HEK293 (cell line): Measurements from ENCODE around the gene TFAM.

Experiments
- HOXD13 ChIP-seq: sonication (generic); formaldehyde crosslinking; IDR thresholded peaks from 2 replicates; pipeline ENCODE4 v1.8.0; 2022; ENCODE audit warnings: missing genetic modification reagents, borderline replicate concordance
- KLF7 ChIP-seq: fragments of 450-650 bp; formaldehyde crosslinking; IDR thresholded peaks from 2 replicates; pipeline ENCODE4 v1.5.1; 2016; ENCODE audit warnings: missing biosample characterization, missing genetic modification characterization, borderline replicate concordance
- OSR2 ChIP-seq: fragments of 450-650 bp; formaldehyde crosslinking; IDR thresholded peaks from 2 replicates; pipeline ENCODE4 v1.5.1; 2016; ENCODE audit warnings: missing biosample characterization, missing genetic modification characterization
- RBAK ChIP-seq: fragments of 450-650 bp; formaldehyde crosslinking; IDR thresholded peaks from 2 replicates; pipeline ENCODE4 v1.5.1; 2016; ENCODE audit warnings: missing biosample characterization, missing genetic modification characterization
- SCRT1 ChIP-seq: fragments of 450-650 bp; formaldehyde crosslinking; IDR thresholded peaks from 2 replicates; pipeline ENCODE4 v1.5.1; 2016; ENCODE audit warnings: missing biosample characterization, missing genetic modification characterization, borderline replicate concordance
- SCRT2 ChIP-seq: fragments of 450-650 bp; formaldehyde crosslinking; IDR thresholded peaks from 2 replicates; pipeline ENCODE4 v1.5.1; 2016; ENCODE audit warnings: missing biosample characterization, missing genetic modification characterization
- SP2 ChIP-seq: fragments of 450-650 bp; formaldehyde crosslinking; IDR thresholded peaks from 2 replicates; pipeline ENCODE4 v1.5.1; 2016; ENCODE audit warnings: missing biosample characterization, missing genetic modification characterization
- ZBTB17 ChIP-seq: fragments of 450-650 bp; formaldehyde crosslinking; IDR thresholded peaks from 2 replicates; pipeline ENCODE4 v1.5.1; 2016; ENCODE audit warnings: missing biosample characterization, missing genetic modification characterization
- ZBTB20 ChIP-seq: fragments of 450-650 bp; formaldehyde crosslinking; IDR thresholded peaks from 2 replicates; pipeline ENCODE4 v1.5.1; 2016; ENCODE audit warnings: missing biosample characterization, missing genetic modification characterization
- ZFHX2 ChIP-seq: fragments of 450-650 bp; formaldehyde crosslinking; conservative IDR thresholded peaks from 2 replicates; pipeline ENCODE4 v1.5.1; 2016; ENCODE audit warnings: missing biosample characterization, missing genetic modification characterization
- ZFP69B ChIP-seq: fragments of 450-650 bp; formaldehyde crosslinking; IDR thresholded peaks from 2 replicates; pipeline ENCODE4 v1.5.1; 2016; ENCODE audit warnings: missing biosample characterization, missing genetic modification characterization
- ZNF10 ChIP-seq: fragments of 450-650 bp; formaldehyde crosslinking; IDR thresholded peaks from 2 replicates; pipeline ENCODE4 v1.5.1; 2017; ENCODE audit warnings: missing biosample characterization, missing genetic modification characterization
- ZNF112 ChIP-seq: fragments of 450-650 bp; formaldehyde crosslinking; IDR thresholded peaks from 2 replicates; pipeline ENCODE4 v1.5.0; 2017; ENCODE audit warnings: missing biosample characterization, missing genetic modification characterization
- ZNF146 ChIP-seq: fragments of 450-650 bp; formaldehyde crosslinking; IDR thresholded peaks from 2 replicates; pipeline ENCODE4 v1.5.1; 2016; ENCODE audit warnings: missing biosample characterization, missing genetic modification characterization
- ZNF157 ChIP-seq: fragments of 450-650 bp; formaldehyde crosslinking; IDR thresholded peaks from 2 replicates; pipeline ENCODE4 v1.5.1; 2016; ENCODE audit warnings: missing biosample characterization, missing genetic modification characterization
- ZNF184 ChIP-seq: fragments of 450-650 bp; IDR thresholded peaks from 2 replicates; pipeline ENCODE4 v1.5.1; 2018; ENCODE audit warnings: missing biosample characterization, mild to moderate bottlenecking, missing genetic modification characterization
- ZNF202 ChIP-seq: fragments of 450-650 bp; formaldehyde crosslinking; IDR thresholded peaks from 2 replicates; pipeline ENCODE4 v1.5.1; 2016; ENCODE audit warnings: missing biosample characterization, missing genetic modification characterization, borderline replicate concordance
- ZNF23 ChIP-seq: fragments of 450-650 bp; formaldehyde crosslinking; IDR thresholded peaks from 2 replicates; pipeline ENCODE4 v1.5.1; 2016; ENCODE audit warnings: missing biosample characterization, missing genetic modification characterization, borderline replicate concordance
- ZNF335 ChIP-seq: fragments of 450-650 bp; formaldehyde crosslinking; conservative IDR thresholded peaks from 2 replicates; pipeline ENCODE4 v1.5.1; 2016; ENCODE audit warnings: missing biosample characterization, missing genetic modification characterization
- ZNF404 ChIP-seq: fragments of 450-650 bp; formaldehyde crosslinking; IDR thresholded peaks from 2 replicates; pipeline ENCODE4 v1.5.1; 2017; ENCODE audit warnings: missing biosample characterization, missing genetic modification characterization
- ZNF501 ChIP-seq: fragments of 450-650 bp; formaldehyde crosslinking; IDR thresholded peaks from 2 replicates; pipeline ENCODE4 v1.5.1; 2016; ENCODE audit warnings: missing biosample characterization, missing genetic modification characterization
- ZNF544 ChIP-seq: fragments of 450-650 bp; formaldehyde crosslinking; IDR thresholded peaks from 2 replicates; pipeline ENCODE4 v1.5.0; 2017; ENCODE audit warnings: missing biosample characterization, missing genetic modification characterization
- ZNF629 ChIP-seq: fragments of 450-650 bp; formaldehyde crosslinking; IDR thresholded peaks from 2 replicates; pipeline ENCODE4 v1.5.1; 2017; ENCODE audit warnings: missing biosample characterization, missing genetic modification characterization
- ZNF654 ChIP-seq: fragments of 450-650 bp; formaldehyde crosslinking; IDR thresholded peaks from 2 replicates; pipeline ENCODE4 v1.5.1; 2016; ENCODE audit warnings: low read depth, missing biosample characterization, missing genetic modification characterization
- ZNF843 ChIP-seq: fragments of 450-650 bp; formaldehyde crosslinking; IDR thresholded peaks from 2 replicates; pipeline ENCODE4 v1.5.1; 2016; ENCODE audit warnings: missing biosample characterization, missing genetic modification characterization
- TF ChIP-seq, protein P1 (sequence below): fragments of 450-650 bp; formaldehyde crosslinking; IDR thresholded peaks from 2 replicates; pipeline ENCODE4 v1.5.1; 2016; ENCODE audit warnings: missing biosample characterization, missing genetic modification characterization
- TF ChIP-seq, protein P2 (sequence below): fragments of 450-650 bp; formaldehyde crosslinking; IDR thresholded peaks from 2 replicates; pipeline ENCODE4 v1.5.1; 2016; ENCODE audit warnings: missing biosample characterization, missing genetic modification characterization
- TF ChIP-seq, protein P3 (sequence below): fragments of 450-650 bp; formaldehyde crosslinking; IDR thresholded peaks from 2 replicates; pipeline ENCODE4 v1.5.1; 2016; ENCODE audit warnings: missing biosample characterization, missing genetic modification characterization
- TF ChIP-seq, protein P4 (sequence below): fragments of 450-650 bp; IDR thresholded peaks from 2 replicates; pipeline ENCODE4 v1.5.1; 2018; ENCODE audit warnings: missing biosample characterization, mild to moderate bottlenecking, missing genetic modification characterization
- TF ChIP-seq, protein P5 (sequence below): fragments of 450-650 bp; formaldehyde crosslinking; conservative IDR thresholded peaks from 2 replicates; pipeline ENCODE4 v1.5.1; 2016; ENCODE audit warnings: low read depth, missing biosample characterization, missing genetic modification characterization

Gene TFAM

DNA sequence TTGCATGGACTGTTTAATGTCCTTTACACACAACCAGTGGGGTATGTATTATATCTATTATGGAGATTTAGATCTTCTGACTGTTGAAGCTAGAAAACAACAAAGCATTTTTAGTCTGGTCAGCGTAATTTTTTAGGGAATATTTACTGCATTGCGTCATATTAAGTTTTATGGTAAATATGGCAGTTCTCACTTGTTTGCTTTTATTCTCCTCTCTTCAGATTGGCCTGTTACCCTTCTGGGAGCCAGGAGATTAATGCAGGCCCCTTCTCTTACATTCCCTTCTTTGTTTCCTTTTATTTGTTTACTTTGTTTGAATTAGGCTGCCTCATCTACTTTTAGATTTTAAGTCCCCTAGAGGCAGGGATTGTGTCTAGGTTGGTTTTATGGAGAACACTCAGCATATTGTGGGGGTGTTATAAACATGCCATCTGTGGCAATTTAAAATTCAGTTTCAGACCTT, 36.6 kb upstream of the TFAM start (continued):
- TF ChIP-seq, protein P1, sequence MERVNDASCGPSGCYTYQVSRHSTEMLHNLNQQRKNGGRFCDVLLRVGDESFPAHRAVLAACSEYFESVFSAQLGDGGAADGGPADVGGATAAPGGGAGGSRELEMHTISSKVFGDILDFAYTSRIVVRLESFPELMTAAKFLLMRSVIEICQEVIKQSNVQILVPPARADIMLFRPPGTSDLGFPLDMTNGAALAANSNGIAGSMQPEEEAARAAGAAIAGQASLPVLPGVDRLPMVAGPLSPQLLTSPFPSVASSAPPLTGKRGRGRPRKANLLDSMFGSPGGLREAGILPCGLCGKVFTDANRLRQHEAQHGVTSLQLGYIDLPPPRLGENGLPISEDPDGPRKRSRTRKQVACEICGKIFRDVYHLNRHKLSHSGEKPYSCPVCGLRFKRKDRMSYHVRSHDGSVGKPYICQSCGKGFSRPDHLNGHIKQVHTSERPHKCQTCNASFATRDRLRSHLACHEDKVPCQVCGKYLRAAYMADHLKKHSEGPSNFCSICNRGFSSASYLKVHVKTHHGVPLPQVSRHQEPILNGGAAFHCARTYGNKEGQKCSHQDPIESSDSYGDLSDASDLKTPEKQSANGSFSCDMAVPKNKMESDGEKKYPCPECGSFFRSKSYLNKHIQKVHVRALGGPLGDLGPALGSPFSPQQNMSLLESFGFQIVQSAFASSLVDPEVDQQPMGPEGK (tag by site-specific recombination): no peak
- TF ChIP-seq ZNF112 (tag by site-specific recombination) (no peak), ZNF10 (tag by site-specific recombination) (no peak), ZNF544 (tag by site-specific recombination) (no peak), HOXD13 (CRISPR knock-in tag) (0 out of 2 replicates have a peak, but pooled peaks have one; percentile 52), ZNF335 (tag by site-specific recombination) (0 out of 2 replicates have a peak, but pooled peaks have one; percentile 14), ZNF501 (tag by site-specific recombination) (no peak), ZFP69B (no peak), ZNF157 (no peak), SCRT2 (tag by site-specific recombination) (peak; percentile 61; the same call in 1 of the 2 replicates), OSR2 (tag by site-specific recombination) (peak; percentile 68; the same call in 1 of the 2 replicates), ZBTB20 (tag by site-specific recombination) (peak; percentile 70; the same call in 1 of the 2 replicates), ZNF184 (tag by site-specific recombination) (no peak), ZFHX2 (tag by site-specific recombination) (no peak), ZNF202 (no peak), ZNF23 (no peak), KLF7 (tag by site-specific recombination) (no peak), SCRT1 (tag by site-specific recombination) (peak; percentile 45; the same call in 1 of the 2 replicates), ZNF843 (tag by site-specific recombination) (peak; percentile 77; the same call in 1 of the 2 replicates), SP2 (tag by site-specific recombination) (no peak), ZBTB17 (tag by site-specific recombination) (0 out of 2 replicates have a peak, but pooled peaks have one; percentile 21), ZNF146 (tag by site-specific recombination) (no peak), RBAK (no peak), ZNF654 (tag by site-specific recombination) (no peak), ZNF629 (tag by site-specific recombination) (peak; percentile 17; the same call in 1 of the 2 replicates), ZNF404 (tag by site-specific recombination) (no peak)
- TF ChIP-seq, protein P2, sequence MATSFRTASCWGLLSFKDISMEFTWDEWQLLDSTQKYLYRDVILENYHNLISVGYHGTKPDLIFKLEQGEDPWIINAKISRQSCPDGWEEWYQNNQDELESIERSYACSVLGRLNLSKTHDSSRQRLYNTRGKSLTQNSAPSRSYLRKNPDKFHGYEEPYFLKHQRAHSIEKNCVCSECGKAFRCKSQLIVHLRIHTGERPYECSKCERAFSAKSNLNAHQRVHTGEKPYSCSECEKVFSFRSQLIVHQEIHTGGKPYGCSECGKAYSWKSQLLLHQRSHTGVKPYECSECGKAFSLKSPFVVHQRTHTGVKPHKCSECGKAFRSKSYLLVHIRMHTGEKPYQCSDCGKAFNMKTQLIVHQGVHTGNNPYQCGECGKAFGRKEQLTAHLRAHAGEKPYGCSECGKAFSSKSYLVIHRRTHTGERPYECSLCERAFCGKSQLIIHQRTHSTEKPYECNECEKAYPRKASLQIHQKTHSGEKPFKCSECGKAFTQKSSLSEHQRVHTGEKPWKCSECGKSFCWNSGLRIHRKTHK (tag by site-specific recombination): no peak
- TF ChIP-seq, protein P3, sequence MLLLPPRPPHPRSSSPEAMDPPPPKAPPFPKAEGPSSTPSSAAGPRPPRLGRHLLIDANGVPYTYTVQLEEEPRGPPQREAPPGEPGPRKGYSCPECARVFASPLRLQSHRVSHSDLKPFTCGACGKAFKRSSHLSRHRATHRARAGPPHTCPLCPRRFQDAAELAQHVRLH (tag by site-specific recombination): peak; percentile 48; the same call in 1 of the 2 replicates
- TF ChIP-seq, protein P4, sequence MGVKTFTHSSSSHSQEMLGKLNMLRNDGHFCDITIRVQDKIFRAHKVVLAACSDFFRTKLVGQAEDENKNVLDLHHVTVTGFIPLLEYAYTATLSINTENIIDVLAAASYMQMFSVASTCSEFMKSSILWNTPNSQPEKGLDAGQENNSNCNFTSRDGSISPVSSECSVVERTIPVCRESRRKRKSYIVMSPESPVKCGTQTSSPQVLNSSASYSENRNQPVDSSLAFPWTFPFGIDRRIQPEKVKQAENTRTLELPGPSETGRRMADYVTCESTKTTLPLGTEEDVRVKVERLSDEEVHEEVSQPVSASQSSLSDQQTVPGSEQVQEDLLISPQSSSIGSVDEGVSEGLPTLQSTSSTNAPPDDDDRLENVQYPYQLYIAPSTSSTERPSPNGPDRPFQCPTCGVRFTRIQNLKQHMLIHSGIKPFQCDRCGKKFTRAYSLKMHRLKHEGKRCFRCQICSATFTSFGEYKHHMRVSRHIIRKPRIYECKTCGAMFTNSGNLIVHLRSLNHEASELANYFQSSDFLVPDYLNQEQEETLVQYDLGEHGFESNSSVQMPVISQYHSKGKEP (tag by site-specific recombination): no peak
- TF ChIP-seq, protein P5, sequence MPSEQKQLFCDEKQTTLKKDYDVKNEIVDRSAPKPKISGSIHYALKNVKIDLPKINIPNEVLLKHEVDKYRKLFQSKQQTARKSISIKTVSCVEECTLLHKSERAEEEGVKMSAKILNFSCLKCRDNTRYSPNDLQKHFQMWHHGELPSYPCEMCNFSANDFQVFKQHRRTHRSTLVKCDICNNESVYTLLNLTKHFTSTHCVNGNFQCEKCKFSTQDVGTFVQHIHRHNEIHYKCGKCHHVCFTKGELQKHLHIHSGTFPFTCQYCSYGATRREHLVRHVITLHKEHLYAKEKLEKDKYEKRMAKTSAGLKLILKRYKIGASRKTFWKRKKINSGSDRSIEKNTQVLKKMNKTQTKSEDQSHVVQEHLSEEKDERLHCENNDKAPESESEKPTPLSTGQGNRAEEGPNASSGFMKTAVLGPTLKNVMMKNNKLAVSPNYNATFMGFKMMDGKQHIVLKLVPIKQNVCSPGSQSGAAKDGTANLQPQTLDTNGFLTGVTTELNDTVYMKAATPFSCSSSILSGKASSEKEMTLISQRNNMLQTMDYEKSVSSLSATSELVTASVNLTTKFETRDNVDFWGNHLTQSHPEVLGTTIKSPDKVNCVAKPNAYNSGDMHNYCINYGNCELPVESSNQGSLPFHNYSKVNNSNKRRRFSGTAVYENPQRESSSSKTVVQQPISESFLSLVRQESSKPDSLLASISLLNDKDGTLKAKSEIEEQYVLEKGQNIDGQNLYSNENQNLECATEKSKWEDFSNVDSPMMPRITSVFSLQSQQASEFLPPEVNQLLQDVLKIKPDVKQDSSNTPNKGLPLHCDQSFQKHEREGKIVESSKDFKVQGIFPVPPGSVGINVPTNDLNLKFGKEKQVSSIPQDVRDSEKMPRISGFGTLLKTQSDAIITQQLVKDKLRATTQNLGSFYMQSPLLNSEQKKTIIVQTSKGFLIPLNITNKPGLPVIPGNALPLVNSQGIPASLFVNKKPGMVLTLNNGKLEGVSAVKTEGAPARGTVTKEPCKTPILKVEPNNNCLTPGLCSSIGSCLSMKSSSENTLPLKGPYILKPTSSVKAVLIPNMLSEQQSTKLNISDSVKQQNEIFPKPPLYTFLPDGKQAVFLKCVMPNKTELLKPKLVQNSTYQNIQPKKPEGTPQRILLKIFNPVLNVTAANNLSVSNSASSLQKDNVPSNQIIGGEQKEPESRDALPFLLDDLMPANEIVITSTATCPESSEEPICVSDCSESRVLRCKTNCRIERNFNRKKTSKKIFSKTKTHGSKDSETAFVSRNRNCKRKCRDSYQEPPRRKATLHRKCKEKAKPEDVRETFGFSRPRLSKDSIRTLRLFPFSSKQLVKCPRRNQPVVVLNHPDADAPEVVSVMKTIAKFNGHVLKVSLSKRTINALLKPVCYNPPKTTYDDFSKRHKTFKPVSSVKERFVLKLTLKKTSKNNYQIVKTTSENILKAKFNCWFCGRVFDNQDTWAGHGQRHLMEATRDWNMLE: no peak
